ENCODE measurements around the gene NPAS3.

- no peak for TF ChIP-seq EZH2phosphoT487 (IDR thresholded peaks at IDR 0.05; ENCODE audit: low read length)
- TF ChIP-seq, protein P1, sequence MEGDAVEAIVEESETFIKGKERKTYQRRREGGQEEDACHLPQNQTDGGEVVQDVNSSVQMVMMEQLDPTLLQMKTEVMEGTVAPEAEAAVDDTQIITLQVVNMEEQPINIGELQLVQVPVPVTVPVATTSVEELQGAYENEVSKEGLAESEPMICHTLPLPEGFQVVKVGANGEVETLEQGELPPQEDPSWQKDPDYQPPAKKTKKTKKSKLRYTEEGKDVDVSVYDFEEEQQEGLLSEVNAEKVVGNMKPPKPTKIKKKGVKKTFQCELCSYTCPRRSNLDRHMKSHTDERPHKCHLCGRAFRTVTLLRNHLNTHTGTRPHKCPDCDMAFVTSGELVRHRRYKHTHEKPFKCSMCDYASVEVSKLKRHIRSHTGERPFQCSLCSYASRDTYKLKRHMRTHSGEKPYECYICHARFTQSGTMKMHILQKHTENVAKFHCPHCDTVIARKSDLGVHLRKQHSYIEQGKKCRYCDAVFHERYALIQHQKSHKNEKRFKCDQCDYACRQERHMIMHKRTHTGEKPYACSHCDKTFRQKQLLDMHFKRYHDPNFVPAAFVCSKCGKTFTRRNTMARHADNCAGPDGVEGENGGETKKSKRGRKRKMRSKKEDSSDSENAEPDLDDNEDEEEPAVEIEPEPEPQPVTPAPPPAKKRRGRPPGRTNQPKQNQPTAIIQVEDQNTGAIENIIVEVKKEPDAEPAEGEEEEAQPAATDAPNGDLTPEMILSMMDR (IDR thresholded peaks at IDR 0.05; ENCODE audit: low read length): no peak
These were observed 578.3 kb downstream of the NPAS3 start for GRCh38 chr14:33516898-33517436.
